ENCODE results near the gene PLD2.

PLD2 gene

DNA sequence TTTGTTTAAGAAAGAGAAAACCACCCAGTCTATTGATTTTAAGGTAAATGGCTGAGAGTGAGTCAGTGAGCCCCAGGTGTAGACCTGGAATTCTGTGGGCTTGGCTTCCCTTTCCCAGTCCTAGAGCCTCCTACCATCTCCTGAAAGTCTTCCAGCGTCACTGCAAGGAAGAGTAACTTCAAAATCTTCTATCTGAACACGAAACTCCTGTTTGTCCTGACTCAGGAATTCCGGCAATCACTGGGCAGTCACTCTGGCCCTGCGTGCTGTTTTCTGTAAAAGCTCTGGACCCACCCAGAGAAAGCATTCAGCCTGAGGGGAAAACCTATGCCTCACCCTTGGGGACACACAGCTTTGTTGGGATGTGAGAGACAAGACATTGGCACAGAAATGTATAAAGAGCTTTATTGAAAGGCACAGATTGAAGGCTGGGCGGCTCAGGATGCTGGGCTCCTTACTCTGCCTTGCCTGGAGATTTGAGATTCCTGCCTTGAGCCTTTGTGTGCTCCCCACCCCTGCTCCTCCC lies 42.1 kb downstream of the PLD2 start:
- Histone ChIP-seq H3K4me2 (ENCODE audit: low read depth, low read length) (no peak overlapping the region), H2AFZ (ENCODE audit: low read length) (no peak overlapping the region), H3K9me3 (replicated peaks; ENCODE audit: insufficient read depth, low read length) (no peaks in the 10 kb centered on the region), H3K9ac (ENCODE audit: low read length) (no peak overlapping the region), H3K4me1 (ENCODE audit: low read length) (no peaks in the 10 kb centered on the region), H3K4me3 (ENCODE audit: low read length) (no peak overlapping the region), H3K27me3 (replicated peaks; ENCODE audit: insufficient read depth, low read length) (no peaks in the 10 kb centered on the region), H3F3A (ENCODE audit: insufficient read depth, low read length) (no peaks in the 10 kb centered on the region), H4K20me1 (ENCODE audit: insufficient read depth, low read length) (no peaks in the 10 kb centered on the region), H3K27ac (ENCODE audit: low read length) (no peak overlapping the region), H3K36me3 (replicated peaks; ENCODE audit: insufficient read depth, low read length) (no peaks in the 10 kb centered on the region), H3K9me2 (replicated peaks; ENCODE audit: insufficient read depth, low read length) (no peaks in the 10 kb centered on the region), H3K79me2 (ENCODE audit: low read length) (peaks cover 71% of the 10 kb centered on the region)
- no peak for DNase-seq
- TF ChIP-seq EZH2 (optimal IDR thresholded peaks at IDR 0.05; ENCODE audit: low read depth, low read length) (no peak), EZH2phosphoT487 (IDR thresholded peaks at IDR 0.05; ENCODE audit: low read length) (no peak)
- TF ChIP-seq, protein P1, sequence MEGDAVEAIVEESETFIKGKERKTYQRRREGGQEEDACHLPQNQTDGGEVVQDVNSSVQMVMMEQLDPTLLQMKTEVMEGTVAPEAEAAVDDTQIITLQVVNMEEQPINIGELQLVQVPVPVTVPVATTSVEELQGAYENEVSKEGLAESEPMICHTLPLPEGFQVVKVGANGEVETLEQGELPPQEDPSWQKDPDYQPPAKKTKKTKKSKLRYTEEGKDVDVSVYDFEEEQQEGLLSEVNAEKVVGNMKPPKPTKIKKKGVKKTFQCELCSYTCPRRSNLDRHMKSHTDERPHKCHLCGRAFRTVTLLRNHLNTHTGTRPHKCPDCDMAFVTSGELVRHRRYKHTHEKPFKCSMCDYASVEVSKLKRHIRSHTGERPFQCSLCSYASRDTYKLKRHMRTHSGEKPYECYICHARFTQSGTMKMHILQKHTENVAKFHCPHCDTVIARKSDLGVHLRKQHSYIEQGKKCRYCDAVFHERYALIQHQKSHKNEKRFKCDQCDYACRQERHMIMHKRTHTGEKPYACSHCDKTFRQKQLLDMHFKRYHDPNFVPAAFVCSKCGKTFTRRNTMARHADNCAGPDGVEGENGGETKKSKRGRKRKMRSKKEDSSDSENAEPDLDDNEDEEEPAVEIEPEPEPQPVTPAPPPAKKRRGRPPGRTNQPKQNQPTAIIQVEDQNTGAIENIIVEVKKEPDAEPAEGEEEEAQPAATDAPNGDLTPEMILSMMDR (IDR thresholded peaks at IDR 0.05; ENCODE audit: low read length) = no peak

DNA sequence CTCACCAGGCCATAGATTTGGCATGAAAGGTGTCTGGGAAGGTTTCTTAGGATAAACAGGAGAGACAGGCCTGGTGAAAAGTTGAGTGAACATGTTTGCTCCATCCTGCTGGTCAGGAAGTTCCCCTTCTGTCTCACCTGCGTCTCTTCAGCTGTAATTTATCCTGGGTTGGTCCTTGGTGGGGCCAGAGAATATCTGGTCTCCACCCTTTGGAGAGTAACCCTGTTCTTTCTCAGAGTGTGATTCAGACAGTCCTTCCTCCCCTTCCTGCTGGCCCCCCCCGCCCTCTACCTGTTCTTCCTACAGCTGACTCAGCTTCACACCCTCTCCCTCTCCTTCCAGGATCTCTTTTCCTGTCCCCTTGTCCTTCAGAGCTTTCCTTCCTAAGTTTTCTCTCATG lies 43.3 kb downstream of the PLD2 start:
- no peak for DNase-seq
- no peaks in the 10 kb centered on the region for H3K9me3 ChIP-seq (replicated peaks; ENCODE audit: insufficient read depth, low read length)
- no peak for TF ChIP-seq EZH2phosphoT487 (IDR thresholded peaks at IDR 0.05; ENCODE audit: low read length)
- TF ChIP-seq EZH2 (optimal IDR thresholded peaks at IDR 0.05; ENCODE audit: low read depth, low read length) = no peak
- TF ChIP-seq, protein P1 (IDR thresholded peaks at IDR 0.05; ENCODE audit: low read length) = no peak
- H4K20me1 ChIP-seq (ENCODE audit: insufficient read depth, low read length) = no peaks in the 10 kb centered on the region
- no peaks in the 10 kb centered on the region for H3K9me2 ChIP-seq (replicated peaks; ENCODE audit: insufficient read depth, low read length)
- peaks cover 59% of the 10 kb centered on the region for H3K79me2 ChIP-seq (ENCODE audit: low read length)
- no peak overlapping the region for H3K4me3 ChIP-seq (ENCODE audit: low read length)
- H3K4me2 ChIP-seq (ENCODE audit: low read depth, low read length) = no peak overlapping the region
- no peak overlapping the region for H3K9ac ChIP-seq (ENCODE audit: low read length)
- no peaks in the 10 kb centered on the region for H3F3A ChIP-seq (ENCODE audit: insufficient read depth, low read length)
- H2AFZ ChIP-seq (ENCODE audit: low read length) = no peak overlapping the region
- H3K36me3 ChIP-seq (replicated peaks; ENCODE audit: insufficient read depth, low read length) = no peaks in the 10 kb centered on the region
- H3K27me3 ChIP-seq (replicated peaks; ENCODE audit: insufficient read depth, low read length) = no peaks in the 10 kb centered on the region
- H3K4me1 ChIP-seq (ENCODE audit: low read length) = no peaks in the 10 kb centered on the region
- no peak overlapping the region for H3K27ac ChIP-seq (ENCODE audit: low read length)

DNA sequence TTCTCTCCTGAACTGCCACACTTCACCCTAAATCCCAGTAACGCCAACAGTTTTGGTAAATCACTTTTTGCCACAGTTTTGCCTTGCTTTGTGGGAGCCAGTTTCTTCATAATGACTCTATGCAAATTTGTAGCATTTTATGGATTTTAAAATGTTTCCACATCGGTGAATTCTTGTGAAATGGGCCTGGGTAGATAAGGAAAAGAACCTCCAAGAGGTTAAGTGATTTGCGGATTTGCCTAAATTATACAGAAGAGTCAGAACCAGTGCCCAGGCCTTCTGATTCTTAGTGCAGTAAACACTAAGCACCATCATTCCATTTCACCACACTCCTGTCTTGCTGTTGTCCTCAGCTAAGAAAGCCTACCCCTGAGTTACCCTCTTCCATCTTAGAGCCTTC lies 44.1 kb downstream of the PLD2 start:
- TF ChIP-seq EZH2phosphoT487 (IDR thresholded peaks at IDR 0.05; ENCODE audit: low read length) = no peak
- TF ChIP-seq, protein P1 (IDR thresholded peaks at IDR 0.05; ENCODE audit: low read length) = no peak
- no peak overlapping the region for H3K4me3 ChIP-seq (ENCODE audit: low read length)
- no peaks in the 10 kb centered on the region for H3K4me1 ChIP-seq (ENCODE audit: low read length)
- H3K27me3 ChIP-seq (replicated peaks; ENCODE audit: insufficient read depth, low read length) = no peaks in the 10 kb centered on the region
- H3K4me2 ChIP-seq (ENCODE audit: low read depth, low read length) = no peak overlapping the region
- H3K9ac ChIP-seq (ENCODE audit: low read length) = no peak overlapping the region
- H4K20me1 ChIP-seq (ENCODE audit: insufficient read depth, low read length) = no peaks in the 10 kb centered on the region
- peaks cover 52% of the 10 kb centered on the region for H3K79me2 ChIP-seq (ENCODE audit: low read length)
- no peaks in the 10 kb centered on the region for H3F3A ChIP-seq (ENCODE audit: insufficient read depth, low read length)
- H3K9me2 ChIP-seq (replicated peaks; ENCODE audit: insufficient read depth, low read length) = no peaks in the 10 kb centered on the region
- no peaks in the 10 kb centered on the region for H3K36me3 ChIP-seq (replicated peaks; ENCODE audit: insufficient read depth, low read length)
- H2AFZ ChIP-seq (ENCODE audit: low read length) = no peak overlapping the region
- no peak for DNase-seq
- no peak overlapping the region for H3K27ac ChIP-seq (ENCODE audit: low read length)
- no peaks in the 10 kb centered on the region for H3K9me3 ChIP-seq (replicated peaks; ENCODE audit: insufficient read depth, low read length)
